Testis (tissue), 2 donors: ENCODE results near the gene PKNOX2.

Experiments used
- POLR2A ChIP-seq: fragments of 450-650 bp; IDR thresholded peaks from one replicate; pipeline ENCODE4 v1.6.1; 2017; ENCODE audit warnings: antibody characterized with exemption, mild to moderate bottlenecking, moderate library complexity
- TF ChIP-seq, protein P1 (sequence below), 3 experiments: fragments of 450-650 bp in 2 of 3; fragments of 200-600 bp in 1 of 3; sonication (generic) in 1 of 3; IDR thresholded peaks; one replicate each; pipeline ENCODE4 v1.5.1; 2016 to 2019; ENCODE audit warnings: antibody characterized with exemption in 3 of 3, mild to moderate bottlenecking in 2 of 3, moderate library complexity in 1 of 3

GRCh38 chr11:125384825-125385224, 220.3 kb downstream of the PKNOX2 start:
- no peak for TF ChIP-seq POLR2A
- TF ChIP-seq, protein P1, sequence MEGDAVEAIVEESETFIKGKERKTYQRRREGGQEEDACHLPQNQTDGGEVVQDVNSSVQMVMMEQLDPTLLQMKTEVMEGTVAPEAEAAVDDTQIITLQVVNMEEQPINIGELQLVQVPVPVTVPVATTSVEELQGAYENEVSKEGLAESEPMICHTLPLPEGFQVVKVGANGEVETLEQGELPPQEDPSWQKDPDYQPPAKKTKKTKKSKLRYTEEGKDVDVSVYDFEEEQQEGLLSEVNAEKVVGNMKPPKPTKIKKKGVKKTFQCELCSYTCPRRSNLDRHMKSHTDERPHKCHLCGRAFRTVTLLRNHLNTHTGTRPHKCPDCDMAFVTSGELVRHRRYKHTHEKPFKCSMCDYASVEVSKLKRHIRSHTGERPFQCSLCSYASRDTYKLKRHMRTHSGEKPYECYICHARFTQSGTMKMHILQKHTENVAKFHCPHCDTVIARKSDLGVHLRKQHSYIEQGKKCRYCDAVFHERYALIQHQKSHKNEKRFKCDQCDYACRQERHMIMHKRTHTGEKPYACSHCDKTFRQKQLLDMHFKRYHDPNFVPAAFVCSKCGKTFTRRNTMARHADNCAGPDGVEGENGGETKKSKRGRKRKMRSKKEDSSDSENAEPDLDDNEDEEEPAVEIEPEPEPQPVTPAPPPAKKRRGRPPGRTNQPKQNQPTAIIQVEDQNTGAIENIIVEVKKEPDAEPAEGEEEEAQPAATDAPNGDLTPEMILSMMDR (IDR thresholded peaks at IDR 0.05), result no peak
